ENCODE measurements around the gene EGFL7. TPM values are rescaled to one million over a fixed set of nuclear protein-coding genes. Genes with fewer than 3 reads are reported as not detected.

Gene EGFL7
- polyA plus RNA-seq, 1 donor = 90.8 TPM

GRCh38 chr9:136645352-136645902, 17.3 kb upstream of the EGFL7 start:
- no peak for DNase-seq

- peak; percentile 69 for DNase-seq
These were observed 16.6 kb upstream of the EGFL7 start for GRCh38 chr9:136645903-136646754.

- no peak for DNase-seq
These were observed 15.6 kb upstream of the EGFL7 start for GRCh38 chr9:136646827-136647711.

- no peak for DNase-seq
These were observed 14.0 kb upstream of the EGFL7 start for GRCh38 chr9:136648751-136649150.

DNA sequence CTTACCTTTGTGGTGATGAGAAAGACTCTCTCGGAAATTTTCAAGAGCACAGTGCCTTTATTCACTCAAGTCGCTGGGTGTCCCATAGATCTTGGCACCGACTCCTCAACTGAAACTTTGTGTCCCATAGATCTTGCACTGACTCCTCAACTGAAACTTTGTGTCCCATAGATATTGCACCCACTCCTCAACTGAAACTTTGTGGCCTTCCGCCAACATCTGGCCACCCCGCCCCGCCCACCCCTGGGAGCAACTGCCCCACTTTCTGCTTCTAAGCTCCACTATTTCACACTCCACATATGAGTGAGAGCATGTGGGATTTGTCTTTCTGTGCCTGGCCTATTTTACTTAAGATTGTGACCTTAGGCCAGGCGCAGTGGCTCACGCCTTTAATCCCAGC, 12.7 kb upstream of the EGFL7 start:
- no peak for DNase-seq

GRCh38 chr9:136650648-136651047, 12.1 kb upstream of the EGFL7 start:
- no peak for DNase-seq

- no peak for DNase-seq
These were observed 10.9 kb upstream of the EGFL7 start for GRCh38 chr9:136651860-136652259.

DNA sequence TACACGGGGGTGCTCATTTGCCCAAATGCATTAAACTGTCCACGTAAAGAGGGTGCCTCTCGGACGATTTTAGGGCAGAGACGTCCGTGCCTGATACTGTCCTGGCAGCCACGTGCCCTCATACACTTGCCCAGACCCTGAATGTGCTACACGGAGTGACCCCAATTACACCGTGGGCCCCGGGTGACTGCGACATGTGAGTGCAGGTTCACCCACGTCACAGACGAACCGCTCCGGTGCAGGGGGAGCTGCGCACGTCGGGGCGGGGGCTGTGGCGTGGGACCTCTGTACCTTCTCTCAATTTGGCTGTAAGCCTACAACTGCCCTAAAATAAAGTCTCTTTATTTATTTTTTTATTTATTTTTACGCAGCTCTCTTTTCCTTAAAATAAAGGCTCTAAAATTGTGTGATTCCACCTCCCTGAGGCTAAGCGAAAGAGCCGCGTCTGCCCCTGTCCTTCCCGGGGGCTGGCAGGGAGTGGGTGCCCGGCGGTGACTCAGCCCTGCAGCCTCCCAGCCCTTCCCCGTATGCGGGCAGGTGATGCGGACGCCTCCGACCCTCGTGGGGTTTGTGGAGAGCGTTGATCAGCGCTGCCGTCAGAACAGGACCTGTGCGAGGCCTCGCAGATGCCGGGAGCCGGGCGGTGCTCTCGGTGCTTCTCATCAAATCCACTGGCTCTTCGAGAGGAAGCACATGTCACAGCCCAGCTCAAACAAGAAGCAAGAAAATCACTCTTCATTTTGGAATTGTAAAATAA, 9.2 kb upstream of the EGFL7 start:
- DNase-seq = no peak

DNA sequence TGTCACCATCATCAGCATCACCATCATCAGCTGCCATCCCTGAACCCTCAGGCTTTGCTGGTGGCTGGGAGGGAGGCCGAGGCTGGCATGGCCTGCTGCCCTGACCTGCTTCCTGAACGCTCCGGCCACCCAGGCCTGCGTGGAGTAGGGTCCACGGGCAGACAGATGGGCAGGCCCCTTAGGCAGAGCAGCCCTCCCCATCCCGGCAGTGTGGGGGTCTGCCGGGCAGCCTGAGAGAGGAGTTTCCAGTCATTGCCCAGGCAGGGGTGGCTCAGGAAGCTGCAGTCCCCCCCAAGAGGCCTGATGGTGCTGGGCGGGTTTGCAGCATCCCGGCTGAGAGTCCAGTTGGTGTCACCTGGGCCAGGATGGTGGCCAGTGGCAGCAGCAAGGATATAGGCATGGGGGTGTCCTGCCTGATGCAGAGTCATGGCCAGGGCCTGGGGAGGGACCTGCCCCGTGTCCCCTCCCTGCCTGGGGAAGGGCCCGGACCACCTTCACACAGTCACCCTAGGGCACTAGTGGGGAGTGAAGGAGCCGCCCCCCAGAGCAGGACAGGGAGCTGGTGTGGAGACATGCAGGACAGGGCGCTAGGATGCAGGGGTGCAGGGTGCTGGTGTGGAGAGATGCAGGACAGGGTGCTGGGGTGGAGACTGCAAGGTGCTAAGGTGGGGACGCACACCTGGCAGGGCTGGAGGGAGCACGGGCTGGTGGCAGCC, 7.7 kb upstream of the EGFL7 start:
- DNase-seq = no peak

GRCh38 chr9:136655536-136656182, 7.1 kb upstream of the EGFL7 start:
- no peak for DNase-seq

GRCh38 chr9:136656183-136656738, 6.5 kb upstream of the EGFL7 start:
- DNase-seq = no peak

GRCh38 chr9:136656795-136657611, 5.7 kb upstream of the EGFL7 start:
- DNase-seq = no peak

GRCh38 chr9:136657974-136658848, 4.5 kb upstream of the EGFL7 start:
- DNase-seq = no peak

GRCh38 chr9:136658849-136659535, 3.7 kb upstream of the EGFL7 start:
- no peak for DNase-seq

GRCh38 chr9:136659861-136660784, 2.6 kb upstream of the EGFL7 start:
- no peak for DNase-seq

GRCh38 chr9:136660971-136661550, 1.7 kb upstream of the EGFL7 start:
- no peak for DNase-seq
